ENCODE results near the gene SOX13.

Gene SOX13

DNA sequence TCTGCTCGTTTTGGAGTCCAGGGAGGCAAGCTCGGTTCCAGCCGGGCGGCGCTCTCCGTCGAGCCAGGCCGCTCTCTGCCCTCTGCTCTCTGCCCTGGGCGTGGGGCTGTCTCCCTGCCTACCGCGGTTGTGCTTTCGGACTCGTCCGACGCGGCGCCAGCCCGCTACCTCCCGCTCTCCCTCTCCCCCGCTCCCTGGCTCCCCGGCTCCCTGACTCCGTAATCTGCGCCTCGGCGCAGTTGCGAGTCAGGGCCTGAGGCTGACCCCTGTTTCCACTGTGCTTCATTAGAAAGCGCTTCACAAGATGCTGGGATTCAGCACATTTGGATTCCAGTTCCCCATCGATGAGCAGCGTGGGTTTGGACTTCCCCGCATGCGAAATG is 2.2 kb downstream of the SOX13 start:
- no peak overlapping the region for H3K27ac ChIP-seq
- no peak for TF ChIP-seq ZFX (IDR thresholded peaks at IDR 0.05; ENCODE audit: borderline replicate concordance)
- TF ChIP-seq, protein P1, sequence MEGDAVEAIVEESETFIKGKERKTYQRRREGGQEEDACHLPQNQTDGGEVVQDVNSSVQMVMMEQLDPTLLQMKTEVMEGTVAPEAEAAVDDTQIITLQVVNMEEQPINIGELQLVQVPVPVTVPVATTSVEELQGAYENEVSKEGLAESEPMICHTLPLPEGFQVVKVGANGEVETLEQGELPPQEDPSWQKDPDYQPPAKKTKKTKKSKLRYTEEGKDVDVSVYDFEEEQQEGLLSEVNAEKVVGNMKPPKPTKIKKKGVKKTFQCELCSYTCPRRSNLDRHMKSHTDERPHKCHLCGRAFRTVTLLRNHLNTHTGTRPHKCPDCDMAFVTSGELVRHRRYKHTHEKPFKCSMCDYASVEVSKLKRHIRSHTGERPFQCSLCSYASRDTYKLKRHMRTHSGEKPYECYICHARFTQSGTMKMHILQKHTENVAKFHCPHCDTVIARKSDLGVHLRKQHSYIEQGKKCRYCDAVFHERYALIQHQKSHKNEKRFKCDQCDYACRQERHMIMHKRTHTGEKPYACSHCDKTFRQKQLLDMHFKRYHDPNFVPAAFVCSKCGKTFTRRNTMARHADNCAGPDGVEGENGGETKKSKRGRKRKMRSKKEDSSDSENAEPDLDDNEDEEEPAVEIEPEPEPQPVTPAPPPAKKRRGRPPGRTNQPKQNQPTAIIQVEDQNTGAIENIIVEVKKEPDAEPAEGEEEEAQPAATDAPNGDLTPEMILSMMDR (IDR thresholded peaks at IDR 0.05) = no peak

DNA sequence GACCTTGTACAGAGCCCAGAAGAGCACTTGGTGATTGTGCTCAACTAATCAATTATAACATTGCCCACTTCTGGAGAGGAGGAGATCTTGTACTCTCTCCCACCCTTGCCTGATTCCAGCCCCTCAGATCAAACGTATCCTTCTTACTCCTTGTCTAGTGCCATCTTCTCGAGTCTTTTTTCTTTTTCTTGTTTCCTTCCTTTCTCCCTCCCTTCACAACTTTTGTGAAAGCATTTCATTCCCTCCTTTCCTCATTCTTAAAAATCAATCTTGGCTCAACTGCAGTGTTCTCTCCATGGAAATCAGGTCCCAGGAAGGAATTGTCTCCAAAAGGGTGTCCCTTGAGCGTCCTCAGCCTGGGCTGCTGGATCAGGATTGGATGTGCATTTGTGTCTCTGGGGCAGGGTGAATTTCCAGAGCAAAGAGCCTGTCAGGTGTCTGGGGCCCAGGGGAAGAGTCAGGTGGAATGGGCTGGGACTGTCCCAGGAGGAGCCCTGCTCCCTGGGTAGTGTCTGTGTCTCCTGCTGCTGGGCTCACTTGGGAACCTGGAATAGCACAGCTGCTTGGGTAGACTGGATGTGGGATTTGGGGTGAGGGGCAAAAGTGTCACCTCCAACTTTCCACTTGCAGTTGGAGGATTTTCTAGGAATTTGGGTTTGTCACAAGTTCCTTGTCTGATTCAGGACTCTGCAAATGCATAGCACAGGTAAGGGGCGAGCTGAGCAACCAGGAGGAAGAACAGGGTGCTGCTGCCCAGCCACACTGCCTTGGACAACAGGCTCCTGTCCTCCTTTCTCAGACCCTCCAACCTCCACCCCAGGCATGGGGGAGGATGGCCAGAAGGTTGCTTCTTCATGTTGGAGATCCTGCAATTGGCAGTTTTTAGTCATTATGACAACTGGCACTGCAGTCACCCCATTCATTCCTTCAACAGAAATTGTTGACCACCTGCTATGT is 3.3 kb downstream of the SOX13 start:
- H3K27ac ChIP-seq = no peak overlapping the region
- TF ChIP-seq, protein P1 (IDR thresholded peaks at IDR 0.05) = no peak
- TF ChIP-seq ZFX (IDR thresholded peaks at IDR 0.05; ENCODE audit: borderline replicate concordance) = no peak

DNA sequence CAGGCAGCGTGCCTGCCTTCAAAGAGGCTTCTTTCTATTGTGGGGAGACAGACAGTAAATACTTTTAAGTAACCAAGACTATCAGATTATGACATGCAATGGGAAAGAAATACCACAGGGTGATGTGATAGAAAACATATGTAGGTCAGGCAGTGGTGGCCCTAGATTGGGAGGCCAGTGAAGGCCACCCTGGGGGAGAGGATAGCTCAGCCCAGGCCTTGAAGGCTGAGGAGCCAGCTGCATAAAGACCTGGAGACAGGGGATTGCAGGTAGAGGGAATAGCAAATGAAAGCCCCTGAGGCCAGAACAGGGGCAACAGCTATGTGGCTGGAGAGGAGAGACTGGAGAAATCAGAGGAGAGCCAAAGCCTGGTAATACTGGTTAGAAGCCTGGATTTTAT is 4.0 kb downstream of the SOX13 start:
- TF ChIP-seq, protein P1 (IDR thresholded peaks at IDR 0.05) = no peak
- no peak for TF ChIP-seq ZFX (IDR thresholded peaks at IDR 0.05; ENCODE audit: borderline replicate concordance)
- H3K27ac ChIP-seq = no peak overlapping the region

DNA sequence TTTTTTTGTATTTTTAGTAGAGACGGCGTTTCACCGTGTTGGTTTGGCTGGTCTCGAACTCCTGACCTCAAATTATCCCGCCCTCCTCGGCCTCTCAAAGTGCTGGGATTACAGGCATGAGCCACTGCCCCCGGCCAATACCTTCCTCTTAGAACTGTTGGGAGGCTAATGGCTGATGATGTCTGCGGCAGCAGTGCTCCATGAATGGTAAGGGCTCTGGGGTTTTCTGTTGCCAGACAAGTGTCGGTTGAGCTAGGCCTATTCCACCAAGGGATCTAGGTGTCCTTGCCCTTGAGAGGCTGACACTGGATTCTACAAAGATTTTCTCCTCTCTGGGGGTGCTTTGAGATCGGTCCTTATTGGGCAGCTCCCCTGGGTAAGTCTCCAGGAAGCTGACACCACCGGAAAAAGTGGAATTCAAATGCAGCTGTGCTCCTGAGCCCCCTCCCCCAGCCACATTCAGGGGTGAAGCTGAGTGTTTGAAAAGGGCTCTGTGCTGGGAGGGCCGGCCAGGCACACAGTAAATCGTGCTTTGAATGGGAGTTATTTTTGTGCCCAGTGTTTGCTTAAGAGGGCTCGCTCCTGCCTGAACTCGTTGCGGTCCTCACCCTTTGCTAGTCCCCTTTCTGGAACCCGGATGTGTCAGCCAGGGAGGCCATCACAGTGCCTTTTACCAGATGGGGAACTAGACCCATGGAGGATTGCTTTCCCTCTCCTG is 5.2 kb downstream of the SOX13 start:
- TF ChIP-seq ZFX (IDR thresholded peaks at IDR 0.05; ENCODE audit: borderline replicate concordance) = no peak
- TF ChIP-seq, protein P1 (IDR thresholded peaks at IDR 0.05) = no peak

DNA sequence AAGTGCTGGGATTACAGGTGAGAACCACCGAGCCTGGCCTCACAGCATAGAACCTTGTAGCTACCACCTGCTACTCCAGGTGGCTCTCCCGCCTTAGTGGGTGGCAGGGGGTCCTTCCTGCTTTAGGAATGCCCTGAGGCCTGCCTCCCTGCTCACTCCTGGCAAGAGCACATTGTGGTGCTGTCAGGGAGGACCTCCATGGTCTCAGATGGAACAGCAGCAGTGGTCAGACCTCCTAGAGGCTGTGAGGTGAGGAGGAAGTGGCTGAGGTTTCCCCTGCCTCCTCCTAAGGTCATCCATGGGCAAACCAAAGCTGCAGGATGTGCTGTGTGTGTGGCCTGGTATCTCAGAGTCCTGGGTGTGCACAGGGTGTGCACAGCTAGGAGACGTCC is 6.7 kb downstream of the SOX13 start:
- H3K27ac ChIP-seq = no peak overlapping the region
- TF ChIP-seq, protein P1 (IDR thresholded peaks at IDR 0.05) = no peak
- TF ChIP-seq ZFX (IDR thresholded peaks at IDR 0.05; ENCODE audit: borderline replicate concordance) = no peak

More for the DNA sequence above, 5.2 kb downstream of the SOX13 start:
- H3K27ac ChIP-seq = no peak overlapping the region

DNA sequence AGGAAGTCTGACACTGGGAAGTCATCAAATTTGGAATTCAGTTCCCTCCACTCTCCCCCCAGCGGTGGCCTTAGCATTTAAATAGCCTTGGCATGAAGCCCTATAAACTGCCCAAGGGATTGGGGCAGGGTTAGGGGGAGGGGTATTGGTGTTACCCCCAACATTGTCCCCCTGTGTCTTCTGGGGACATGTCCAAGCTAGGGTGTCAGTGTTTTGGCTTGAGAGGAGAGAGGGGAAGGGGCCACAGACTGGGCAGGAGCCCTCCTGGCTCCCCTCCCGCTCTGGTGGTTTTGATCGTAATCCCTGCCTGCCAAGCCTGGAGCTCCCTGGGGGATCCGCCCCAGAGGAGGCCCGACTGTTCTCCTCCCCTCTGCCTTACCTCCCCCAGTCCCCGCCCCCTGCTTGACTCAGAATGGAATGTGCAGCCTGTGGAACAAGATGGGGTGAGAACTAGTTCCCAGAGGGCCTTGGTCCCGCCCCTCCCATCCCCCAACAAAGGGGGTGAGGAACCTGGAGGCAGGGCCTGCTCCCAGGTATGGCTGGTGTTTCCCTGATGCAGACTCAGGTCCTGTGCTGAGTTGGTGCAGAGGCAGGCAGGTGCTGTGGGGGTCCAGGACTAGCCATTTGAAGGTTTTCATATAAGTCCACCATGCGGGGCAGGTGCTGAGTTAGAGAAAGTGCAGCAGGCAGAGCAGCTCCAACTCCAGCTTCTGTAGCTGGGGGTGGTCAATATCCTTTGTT is 7.4 kb downstream of the SOX13 start:
- TF ChIP-seq, protein P1 (IDR thresholded peaks at IDR 0.05) = no peak
- no peak for TF ChIP-seq ZFX (IDR thresholded peaks at IDR 0.05; ENCODE audit: borderline replicate concordance)

More for the DNA sequence above, 7.4 kb downstream of the SOX13 start:
- no peak overlapping the region for H3K27ac ChIP-seq
